ENCODE results near the gene STIM2. TPM values are rescaled to one million over a fixed set of nuclear protein-coding genes. Genes with fewer than 3 reads are reported as not detected.

The STIM2 gene
- total and polyA plus RNA-seq, 9 of the 15 experiments (the other 6 are each of a cell fraction or from before 2014, with no cell fraction given) = 7.2 to 26.8 (median 15.4) TPM

GRCh38 chr4:26860922-26861433 lies 337 bp downstream of the STIM2 start (continued):
- TF ChIP-seq RNF219 (CRISPR knock-in tag; IDR thresholded peaks at IDR 0.05) (no peak), FOXJ3 (CRISPR knock-in tag; IDR thresholded peaks at IDR 0.05) (no peak), ZBTB8A (IDR thresholded peaks at IDR 0.05; ENCODE audit: partially characterized antibody) (no peak), SNRNP70 (optimal IDR thresholded peaks at IDR 0.05; ENCODE audit: low read depth, low read length) (no peak), FOSL1 (tag; conservative IDR thresholded peaks at IDR 0.05) (no peak), ZNF41 (CRISPR knock-in tag; conservative IDR thresholded peaks at IDR 0.05) (no peak), ZNF277 (CRISPR knock-in tag; IDR thresholded peaks at IDR 0.05; ENCODE audit: borderline replicate concordance) (no peak), FIP1L1 (IDR thresholded peaks at IDR 0.05; ENCODE audit: low read depth, low read length, poor library complexity, severe bottlenecking) (peak; percentile 23), SETDB1 (IDR thresholded peaks at IDR 0.05; ENCODE audit: low read length) (no peak), ARID3B (CRISPR knock-in tag; IDR thresholded peaks at IDR 0.05; ENCODE audit: borderline replicate concordance) (no peak), THAP12 (CRISPR knock-in tag; IDR thresholded peaks at IDR 0.05) (no peak), SRF (CRISPR knock-in tag; IDR thresholded peaks at IDR 0.05) (no peak), CGGBP1 (CRISPR knock-in tag; IDR thresholded peaks at IDR 0.05) (no peak), PRMT5 (CRISPR knock-in tag; IDR thresholded peaks at IDR 0.05) (no peak), PURB (CRISPR knock-in tag; IDR thresholded peaks at IDR 0.05; ENCODE audit: low read depth) (no peak), TRIM28 (IDR thresholded peaks at IDR 0.05) (no peak), SIN3A (IDR thresholded peaks at IDR 0.05; ENCODE audit: borderline replicate concordance in 2 of 2, control insufficient read depth in 1 of 2, low read depth in 2 of 2, low read length in 2 of 2) (peak in 1 of 2 experiments; percentile 44; a peak in 1 of 4 replicates), ELF4 (CRISPR knock-in tag; IDR thresholded peaks at IDR 0.05) (no peak), PHF21A (IDR thresholded peaks at IDR 0.05; ENCODE audit: borderline replicate concordance, low read depth) (no peak), GABPA (tag; conservative IDR thresholded peaks at IDR 0.05; ENCODE audit: low read depth) (peak; percentile 63)

Measured in K562 (cell line).